B cell (primary cell): ENCODE measurements around the gene CNGA1.

Source experiments
- CTCF ChIP-seq: fragments of 200-600 bp; IDR thresholded peaks from one replicate; pipeline ENCODE4 v1.8.0; 2022; ENCODE audit warnings: antibody characterized with exemption, mild to moderate bottlenecking
- EZH2 ChIP-seq: IDR thresholded peaks from 2 replicates; pipeline ENCODE4 v1.6.1; 2012; ENCODE audit warnings: borderline replicate concordance, low read depth, mild to moderate bottlenecking, moderate library complexity, low read length; ENCODE audit not compliant: insufficient read depth, poor library complexity, severe bottlenecking

DNA sequence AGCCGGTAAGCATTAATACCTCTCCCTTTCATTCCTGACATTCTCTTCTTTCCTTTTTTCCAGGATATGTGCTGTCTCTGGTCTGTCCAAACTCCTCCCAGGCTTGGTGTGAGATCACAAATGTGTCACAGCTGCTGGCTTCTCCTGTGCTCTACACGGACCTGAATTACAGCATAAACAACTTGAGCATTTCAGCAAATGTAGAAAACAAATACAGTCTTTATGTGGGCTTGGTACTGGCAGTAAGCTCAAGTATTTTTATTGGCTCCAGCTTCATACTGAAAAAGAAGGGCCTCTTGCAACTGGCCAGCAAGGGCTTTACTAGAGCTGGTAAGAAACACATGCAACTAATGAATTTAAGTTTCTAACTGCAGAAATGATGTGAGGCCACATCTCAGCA is 8.5 kb upstream of the CNGA1 start:
- TF ChIP-seq CTCF (no peak), EZH2 (no peak)
